Heart left ventricle (tissue), 16 donors: ENCODE measurements around the gene FBXO44. TPM values are rescaled to one million over a fixed set of nuclear protein-coding genes. Genes with fewer than 3 reads are reported as not detected.

Experiments
- ATAC-seq, 4 donors: fragments of 200-7000 bp; cut with Tn5 transposase; one replicate each; pipeline ENCODE4 v1.9.1; 2020 to 2022; ENCODE audit warnings: moderate library complexity in 4 of 4, mild to moderate bottlenecking in 3 of 4, moderate number of reproducible peaks in 1 of 4
- DNase-seq, 5 donors: peaks; one replicate each; pipeline ENCODE4 v3.0.0-alpha.2; 2020
- H3K27ac ChIP-seq, 12 donors: fragments of 200-600 bp; sonication (generic) in 4 of 12; one replicate each; pipeline versions ENCODE4 v1.5.0 to v1.8.0; 2016 to 2022; ENCODE audit warnings: mild to moderate bottlenecking in 2 of 12
- H3K27me3 ChIP-seq, 9 donors: fragments of 200-600 bp; sonication (generic) in 2 of 9; one replicate each; pipeline versions ENCODE4 v1.5.1 to v1.8.0; 2016 to 2022; ENCODE audit warnings: mild to moderate bottlenecking in 3 of 9
- H3K36me3 ChIP-seq, 9 donors: fragments of 200-600 bp; sonication (generic) in 2 of 9; one replicate each; pipeline versions ENCODE4 v1.5.0 to v1.8.0; 2018 to 2022; ENCODE audit warnings: mild to moderate bottlenecking in 2 of 9
- H3K4me1 ChIP-seq, 12 donors: fragments of 200-600 bp; sonication (generic) in 4 of 12; one replicate each; pipeline versions ENCODE4 v1.5.0 to v1.8.0; 2016 to 2022; ENCODE audit warnings: mild to moderate bottlenecking in 3 of 12
- H3K4me3 ChIP-seq, 12 donors: fragments of 200-600 bp; sonication (generic) in 4 of 12; one replicate each; pipeline versions ENCODE4 v1.5.0 to v1.8.0; 2017 to 2022; ENCODE audit warnings: mild to moderate bottlenecking in 9 of 12, moderate library complexity in 4 of 12
- H3K9me3 ChIP-seq, 12 donors: fragments of 200-600 bp; sonication (generic) in 4 of 12; one replicate each; pipeline versions ENCODE4 v1.5.0 to v1.8.0; 2016 to 2022; ENCODE audit warnings: mild to moderate bottlenecking in 1 of 12
- POLR2A ChIP-seq, 2 donors: fragments of 450-650 bp; IDR thresholded peaks; one replicate each; pipeline ENCODE4 v1.6.1; 2017; ENCODE audit warnings: antibody characterized with exemption in 2 of 2, mild to moderate bottlenecking in 2 of 2, moderate library complexity in 2 of 2
- WGBS, 4 donors: extraction: QIAGEN DNeasy Blood & Tissue Kit in 2 of 4; methylation state at CpG; one replicate each; pipeline versions ENCODE4 v1.1.5 to v1.1.7; 2013 to 2018; 5-methylcytosine and 5-hydroxymethylcytosine counted together
- intact Hi-C, 10 donors: fragments of 100-400 bp; cut with DNase I; formaldehyde crosslinking; loops; one replicate each; pipeline versions ENCODE4 v1.11.1 to v1.14.2; 2022
- polyA plus RNA-seq, 2 donors: library from polyadenylated mRNA; stranded (reverse); fragments of 200-250 nt; gene quantifications; one replicate each; pipeline ENCODE4 v1.2.3, GENCODE V29; 2013
- total RNA-seq, 9 donors: library from RNA; depleted of rRNA in 2 of 9; stranded (reverse); fragments of >200 nt in 2 of 9; fragmentation: NEBNext Ultra II Directional in 3 of 9; extraction: Animal tissue kit (Norgen Biotek cat#: 25700) in 3 of 9; gene quantifications; one replicate each; pipeline versions ENCODE4 v1.1.0 to v1.2.4, GENCODE V29; 2016 to 2023
- TF ChIP-seq, protein P1 (sequence below), 12 donors: fragments of 200-600 bp; sonication (generic) in 4 of 12; IDR thresholded peaks; one replicate each; pipeline versions ENCODE4 v1.5.0 to v1.8.0; 2018 to 2022; ENCODE audit warnings: antibody characterized with exemption in 12 of 12, mild to moderate bottlenecking in 5 of 12
- donor health status: ischemic (EF 13 %, LVEDD 7.1; RV severe dilation, severe dysfunction).
- donor health status: healthy with polysubstance abuse.
- donor health status: DM: no; HTN: yes; CAD: no.
- donor health status: DM: no; HTN: no; CAD: no.
- donor health status: ischemic (EF 25% LVEDD 6.9; RV normal size, moderate dysfunction).
- donor health status: ischemic (EF 25% LVEDD 5.7; RV mildly dilated, moderate dysfunction).
- donor health status: healthy.
- donor health status: DM: yes; HTN: yes; CAD: no.
- donor health status: ischemic (EF 35%, LVEDD 5.7; RV mildly dilated, moderate dysfunction).
- donor health status: nonischemic (EF 11% LVEDD 7.7; RV severe dilation, severe dysfunction).
- donor health status: DM: yes; HTN: yes; CAD: no.
- donor health status: PGD.
- donor health status: ischemic (EF 29% LVEDD 5.4; RV normal size, mild dysfunction).
- donor health status: nonischemic (EF 23%, LVEDD 6.1; RV moderate dilation, normal function).

The FBXO44 gene
- total and polyA plus RNA-seq, 11 donors = 9.8 to 19.1 (median 15.8) TPM

DNA sequence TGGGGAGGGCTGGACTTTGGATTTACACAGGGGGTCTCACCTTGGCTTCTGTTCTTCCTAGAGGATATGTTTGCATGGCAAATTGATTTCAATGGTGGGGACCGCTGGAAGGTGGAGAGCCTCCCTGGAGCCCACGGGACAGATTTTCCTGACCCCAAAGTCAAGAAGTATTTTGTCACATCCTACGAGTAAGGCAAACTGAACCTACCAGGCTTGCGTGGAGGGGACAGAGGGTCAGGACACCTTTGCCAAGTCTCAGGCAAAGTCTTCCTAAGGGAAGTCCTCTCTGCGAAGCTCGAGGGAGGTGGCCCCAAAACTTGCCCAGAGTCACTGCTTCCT lies 16.5 kb downstream of the FBXO44 start:
- Histone ChIP-seq H3K4me1 (peaks cover 0 to 22% (median 0%) of the 10 kb centered on the region in 12 donors), H3K36me3 (peaks cover 0 to 74% (median 29%) of the 10 kb centered on the region in 9 donors), H3K27me3 (no peaks in the 10 kb centered on the region), H3K4me3 (no peak overlapping the region), H3K9me3 (no peaks in the 10 kb centered on the region), H3K27ac (no peak overlapping the region)
- WGBS, 4 donors = 78 to 87% (median 86%) methylated on average over 6 of the region's 6 CpGs
- intact Hi-C loops = loop anchor here in 1 of 10 donors (5.0 kb wide), 1 partner anchor 36 kb away; no protein-coding TSS in a partner anchor
- DNase-seq = no peak
- TF ChIP-seq, protein P1, sequence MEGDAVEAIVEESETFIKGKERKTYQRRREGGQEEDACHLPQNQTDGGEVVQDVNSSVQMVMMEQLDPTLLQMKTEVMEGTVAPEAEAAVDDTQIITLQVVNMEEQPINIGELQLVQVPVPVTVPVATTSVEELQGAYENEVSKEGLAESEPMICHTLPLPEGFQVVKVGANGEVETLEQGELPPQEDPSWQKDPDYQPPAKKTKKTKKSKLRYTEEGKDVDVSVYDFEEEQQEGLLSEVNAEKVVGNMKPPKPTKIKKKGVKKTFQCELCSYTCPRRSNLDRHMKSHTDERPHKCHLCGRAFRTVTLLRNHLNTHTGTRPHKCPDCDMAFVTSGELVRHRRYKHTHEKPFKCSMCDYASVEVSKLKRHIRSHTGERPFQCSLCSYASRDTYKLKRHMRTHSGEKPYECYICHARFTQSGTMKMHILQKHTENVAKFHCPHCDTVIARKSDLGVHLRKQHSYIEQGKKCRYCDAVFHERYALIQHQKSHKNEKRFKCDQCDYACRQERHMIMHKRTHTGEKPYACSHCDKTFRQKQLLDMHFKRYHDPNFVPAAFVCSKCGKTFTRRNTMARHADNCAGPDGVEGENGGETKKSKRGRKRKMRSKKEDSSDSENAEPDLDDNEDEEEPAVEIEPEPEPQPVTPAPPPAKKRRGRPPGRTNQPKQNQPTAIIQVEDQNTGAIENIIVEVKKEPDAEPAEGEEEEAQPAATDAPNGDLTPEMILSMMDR (IDR thresholded peaks at IDR 0.05) = no peak
- no peak for TF ChIP-seq POLR2A (IDR thresholded peaks at IDR 0.05)
- ATAC-seq = no peak

DNA sequence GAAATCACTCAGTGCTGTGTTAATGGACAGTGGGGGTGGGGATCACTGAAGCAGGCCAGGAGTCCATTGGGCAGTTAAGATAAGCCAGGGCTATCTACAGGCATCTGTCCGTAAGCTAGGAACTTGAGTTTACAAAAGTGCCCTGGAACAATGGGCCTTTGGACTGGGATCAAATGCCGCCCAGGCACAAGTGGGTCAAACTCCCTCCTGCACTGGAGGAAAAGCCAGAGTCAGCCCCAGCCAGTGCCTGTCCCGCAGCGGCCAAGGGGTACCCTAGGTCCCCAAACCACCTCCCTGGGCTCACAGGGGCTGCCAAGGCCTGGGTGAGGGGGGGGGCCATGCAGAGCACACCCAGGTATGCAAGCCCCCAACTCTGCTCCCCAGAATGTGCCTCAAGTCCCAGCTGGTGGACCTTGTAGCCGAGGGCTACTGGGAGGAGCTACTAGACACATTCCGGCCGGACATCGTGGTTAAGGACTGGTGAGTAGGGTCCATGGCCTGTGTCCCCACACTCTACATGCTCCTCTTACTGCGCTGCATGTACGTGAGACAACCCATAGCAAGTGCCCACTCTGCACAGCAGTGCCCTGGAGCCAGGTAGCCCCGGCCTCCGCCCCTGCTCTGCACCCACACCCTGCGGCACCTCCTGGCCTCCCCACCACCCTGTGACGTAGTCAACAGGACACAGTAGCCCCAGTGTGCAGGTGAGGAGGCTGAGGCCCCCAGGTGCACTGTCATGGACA lies 17.0 kb downstream of the FBXO44 start:
- H3K27ac ChIP-seq = no peak overlapping the region
- peak in 1 of 4 donors; percentile 8 for ATAC-seq
- TF ChIP-seq, protein P1 (IDR thresholded peaks at IDR 0.05) = no peak
- no peak for TF ChIP-seq POLR2A (IDR thresholded peaks at IDR 0.05)
- H3K4me3 ChIP-seq = no peak overlapping the region
- no peaks in the 10 kb centered on the region for H3K27me3 ChIP-seq
- H3K36me3 ChIP-seq = peaks cover 0 to 79% (median 34%) of the 10 kb centered on the region in 9 donors
- intact Hi-C loops = loop anchor here in 1 of 10 donors (5.0 kb wide), 1 partner anchor 36 kb away; no protein-coding TSS in a partner anchor
- 89 to 98% (median 91%) methylated on average over 11 to 14 of the region's 14 CpGs for WGBS, 4 donors
- no peaks in the 10 kb centered on the region for H3K9me3 ChIP-seq
- no peak for DNase-seq
- peaks cover 0 to 22% (median 0%) of the 10 kb centered on the region in 12 donors for H3K4me1 ChIP-seq

- Histone ChIP-seq H3K27ac (no peak overlapping the region), H3K36me3 (peaks cover 0 to 78% (median 34%) of the 10 kb centered on the region in 9 donors), H3K9me3 (no peaks in the 10 kb centered on the region), H3K4me1 (peaks cover 0 to 11% (median 0%) of the 10 kb centered on the region in 12 donors), H3K27me3 (no peaks in the 10 kb centered on the region), H3K4me3 (no peak overlapping the region)
- DNase-seq (no peak), ATAC-seq (no peak)
- WGBS, 4 donors = 91 to 98% (median 95%) methylated on average over 8 to 14 of the region's 14 CpGs
- TF ChIP-seq, protein P1 (IDR thresholded peaks at IDR 0.05) = no peak
- no peak for TF ChIP-seq POLR2A (IDR thresholded peaks at IDR 0.05)
- intact Hi-C loops = loop anchor here in 1 of 10 donors (5.0 kb wide), 1 partner anchor 34 kb away; no protein-coding TSS in a partner anchor
These were observed 18.6 kb downstream of the FBXO44 start for GRCh38 chr1:11673089-11673769.

- intact Hi-C loops = loop anchor here in 1 of 10 donors (5.0 kb wide), 1 partner anchor 33 kb away; no protein-coding TSS in a partner anchor
- Histone ChIP-seq H3K36me3 (peaks cover 0 to 66% (median 34%) of the 10 kb centered on the region in 9 donors), H3K27ac (no peak overlapping the region), H3K4me3 (no peak overlapping the region), H3K27me3 (no peaks in the 10 kb centered on the region), H3K9me3 (no peaks in the 10 kb centered on the region), H3K4me1 (peaks cover 0 to 16% (median 0%) of the 10 kb centered on the region in 12 donors)
- DNase-seq (no peak), ATAC-seq (no peak)
- TF ChIP-seq POLR2A (IDR thresholded peaks at IDR 0.05) = no peak
- TF ChIP-seq, protein P1 (IDR thresholded peaks at IDR 0.05) = no peak
- 94 to 96% (median 95%) methylated on average over 12 to 14 of the region's 14 CpGs for WGBS, 4 donors
These were observed 19.8 kb downstream of the FBXO44 start for GRCh38 chr1:11674488-11674887.
